Stimulated activated CD4-positive, alpha-beta T cell treated with anti-CD3 and anti-CD28 coated beads, Interleukin-2, amount 100 ng/mL, for 48 hours (primary cell): ENCODE data around the gene PFN1.

ENCODE experiments used
- DNase-seq, 2 donors: peaks; one replicate each; pipeline ENCODE4 v3.0.0-alpha.2; 2020

PFN1 gene

GRCh38 chr17:4895657-4896331 is 52.5 kb downstream of the PFN1 start:
- no peak for DNase-seq
